Measurements from ENCODE around the gene C19orf81.
"Not testable (repeated sequence)": the region's sequence is repeated elsewhere in the genome, so short reads cannot be mapped to it uniquely, and the experiment has no call there.

Gene C19orf81

DNA sequence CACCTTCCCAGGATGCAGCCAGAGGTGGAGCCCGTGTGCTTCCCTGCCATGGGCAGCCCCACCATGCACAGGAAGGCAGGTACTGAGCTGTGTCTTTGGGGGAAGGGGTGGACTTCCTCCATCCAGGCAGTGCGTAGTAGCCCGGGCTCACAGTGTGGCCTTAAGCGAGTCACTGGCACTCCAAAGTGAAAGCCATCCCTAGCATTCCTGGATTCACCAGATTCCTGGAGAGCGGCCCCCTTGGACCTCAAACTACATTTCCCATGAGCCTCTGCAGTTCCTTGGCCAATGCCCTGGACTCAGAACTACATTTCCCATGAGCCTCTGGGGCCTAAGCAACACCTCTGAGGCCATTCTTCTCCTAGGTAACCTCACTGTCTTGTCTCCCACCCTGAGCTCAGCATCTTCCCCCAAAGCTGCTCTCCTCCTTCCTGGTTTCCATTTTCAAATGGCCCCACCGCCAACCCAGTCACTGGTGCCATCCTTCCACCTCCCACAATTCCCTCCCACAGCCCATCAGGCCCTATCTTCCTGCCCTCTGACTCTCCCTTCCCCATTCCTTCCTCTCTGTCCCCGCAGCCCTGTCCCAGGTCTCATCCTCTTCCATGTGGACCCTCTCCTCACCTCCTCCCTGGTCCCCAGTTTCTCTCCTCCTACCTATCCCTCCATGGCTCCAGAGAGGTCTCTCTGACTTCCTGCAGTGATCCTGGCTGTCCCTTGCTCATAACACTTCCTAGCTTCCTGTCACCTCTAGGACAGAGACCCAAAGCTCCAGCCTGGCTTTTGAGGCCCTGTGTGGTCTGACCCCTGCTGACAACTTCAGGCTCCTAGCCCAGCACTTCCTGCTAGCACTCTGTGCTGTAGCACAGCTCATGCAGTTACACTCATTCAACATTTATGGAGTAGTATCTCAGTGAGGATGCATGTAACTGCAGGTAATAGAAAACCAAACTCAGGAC, at the start of gene C19orf81:
Gene C19orf81 (plus strand): TSS at position 13 of the 959 bp plus-strand sequence. CDS start 0 bp downstream, at position 13.
- in situ Hi-C loops (cut with MboI; ENCODE audit: low sequenced_read_pairs), result no loop called here

DNA sequence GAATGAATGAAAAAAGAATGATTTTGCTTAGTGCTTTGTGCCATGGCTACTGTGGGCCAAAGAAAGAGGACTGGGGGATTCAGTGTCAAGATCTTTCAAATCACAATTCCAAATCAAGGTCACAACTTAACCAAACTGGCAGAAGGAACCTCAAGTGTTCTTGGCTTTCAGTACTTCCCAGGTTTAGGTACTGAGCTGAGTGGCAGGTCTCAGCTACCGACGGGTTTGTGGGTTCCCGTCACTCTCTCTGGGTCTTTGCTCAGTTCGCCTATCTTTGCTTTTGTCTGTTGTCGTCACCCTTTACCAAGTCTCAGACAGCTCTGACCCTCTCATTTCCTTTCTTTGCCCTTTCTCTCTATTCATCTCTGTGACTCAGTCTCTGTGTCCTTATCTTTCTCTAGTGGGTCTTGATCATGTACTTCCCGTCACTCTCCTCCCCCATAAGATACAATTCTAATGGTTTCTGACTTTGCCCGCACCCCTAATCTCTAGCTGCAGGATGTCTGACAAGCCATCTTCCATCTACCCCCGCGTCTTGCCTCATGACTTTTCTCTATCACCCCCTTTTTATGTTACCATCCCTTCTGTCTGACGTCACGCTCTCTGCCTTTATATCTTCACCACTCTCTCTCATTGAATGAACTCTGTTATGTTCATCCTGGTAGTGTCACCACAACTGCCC, 47.7 kb upstream of the C19orf81 start:
- in situ Hi-C loops (cut with MboI; ENCODE audit: low sequenced_read_pairs), result no loop called here

DNA sequence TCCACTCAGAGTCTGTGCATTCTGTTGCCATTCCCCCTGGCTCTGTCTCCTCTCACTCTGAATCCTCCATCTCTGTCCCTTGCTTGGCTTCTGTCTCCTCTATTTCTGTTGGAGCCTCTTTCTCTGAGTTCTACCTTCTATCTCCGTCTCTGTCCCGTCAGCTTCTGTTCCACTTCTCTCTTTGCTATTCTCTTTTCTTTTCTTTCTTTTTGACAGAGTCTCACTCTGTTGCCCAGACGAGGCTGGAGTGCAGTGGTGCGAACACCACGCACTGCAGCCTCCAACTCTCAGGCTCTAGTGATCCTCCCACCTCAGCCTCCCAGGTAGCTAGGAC, 47.2 kb upstream of the C19orf81 start:
- in situ Hi-C loops (cut with MboI; ENCODE audit: low sequenced_read_pairs), result no loop called here

DNA sequence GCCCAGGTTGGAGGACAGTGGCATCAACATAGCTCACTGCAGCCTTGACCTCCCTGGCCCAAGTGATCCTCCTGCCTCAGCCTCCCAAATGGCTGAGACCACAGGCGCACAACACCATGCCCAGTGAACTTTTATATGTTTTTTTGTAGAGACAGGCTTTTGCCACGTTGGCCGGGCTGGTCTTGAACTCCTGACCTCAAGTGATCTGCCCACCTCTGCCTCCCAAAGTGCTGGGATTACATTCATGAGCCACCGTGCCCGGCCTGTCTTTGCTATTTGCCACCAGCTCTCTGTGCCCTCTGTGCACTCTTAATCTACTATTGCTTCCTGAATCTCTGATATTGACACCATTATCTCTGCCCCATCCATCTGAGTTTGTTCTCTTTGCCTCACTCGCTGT, 46.7 kb upstream of the C19orf81 start:
- in situ Hi-C loops (cut with MboI; ENCODE audit: low sequenced_read_pairs), result no loop called here

DNA sequence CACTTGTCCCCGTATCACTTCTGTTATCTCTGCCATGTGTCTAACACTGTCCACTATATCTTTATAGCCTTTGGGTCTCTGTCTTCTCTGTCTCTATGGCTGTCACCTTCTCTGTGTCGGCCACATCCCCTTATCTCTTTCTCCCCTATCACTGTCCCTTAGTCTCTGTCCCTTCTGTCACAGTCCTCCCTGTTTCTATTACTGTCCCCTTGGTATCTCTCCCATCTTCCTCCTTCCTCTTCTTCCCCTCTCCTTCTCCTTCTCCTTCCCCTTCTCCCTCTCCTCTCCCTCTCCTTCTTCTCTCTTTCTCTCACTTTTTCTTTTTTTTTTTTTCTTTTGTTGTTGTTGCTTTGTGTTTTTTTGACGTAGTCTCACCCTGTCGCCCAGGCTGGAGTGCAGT, 46.3 kb upstream of the C19orf81 start:
- in situ Hi-C loops (cut with MboI; ENCODE audit: low sequenced_read_pairs), result no loop called here

DNA sequence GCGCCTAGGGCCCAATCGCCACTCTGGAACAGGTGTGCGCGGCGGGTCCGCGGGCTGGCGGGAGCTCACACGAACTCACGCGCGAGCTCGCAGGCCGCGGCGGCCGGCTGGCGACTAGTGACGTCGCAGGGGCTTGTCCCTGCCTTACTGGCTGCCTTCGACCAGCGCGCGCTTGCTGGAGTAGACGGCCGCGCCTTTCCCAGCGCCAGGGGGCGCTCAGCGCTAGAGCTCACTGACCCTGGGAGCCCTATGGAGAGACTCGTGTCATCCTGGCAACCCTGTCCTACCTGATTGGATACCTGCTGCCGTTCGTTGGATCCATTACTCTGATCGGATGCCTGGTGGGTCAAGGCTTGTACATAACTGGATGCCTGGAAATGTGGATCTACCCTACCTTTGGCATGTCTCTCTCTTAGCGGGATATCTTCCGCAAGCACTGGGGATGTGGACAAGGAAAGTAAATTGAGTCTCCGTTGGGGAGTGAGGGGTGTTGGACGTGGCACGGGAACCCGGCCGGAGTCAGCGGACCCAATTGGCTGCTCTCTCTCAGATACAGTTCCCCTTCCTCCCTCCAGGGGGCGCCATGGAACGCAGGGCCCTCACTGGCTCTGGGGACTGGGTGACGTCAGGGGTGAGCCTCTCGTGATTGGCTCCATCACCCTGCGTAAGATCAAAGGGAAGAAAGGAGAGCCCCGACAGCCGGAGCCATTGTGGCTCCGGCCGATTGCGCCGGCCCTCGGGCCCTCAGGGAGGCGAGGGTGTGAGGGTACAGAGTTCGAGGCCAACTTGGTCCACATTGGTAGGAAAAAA, 44.8 kb upstream of the C19orf81 start:
- in situ Hi-C loops (cut with MboI; ENCODE audit: low sequenced_read_pairs), result not testable (repeated sequence)

DNA sequence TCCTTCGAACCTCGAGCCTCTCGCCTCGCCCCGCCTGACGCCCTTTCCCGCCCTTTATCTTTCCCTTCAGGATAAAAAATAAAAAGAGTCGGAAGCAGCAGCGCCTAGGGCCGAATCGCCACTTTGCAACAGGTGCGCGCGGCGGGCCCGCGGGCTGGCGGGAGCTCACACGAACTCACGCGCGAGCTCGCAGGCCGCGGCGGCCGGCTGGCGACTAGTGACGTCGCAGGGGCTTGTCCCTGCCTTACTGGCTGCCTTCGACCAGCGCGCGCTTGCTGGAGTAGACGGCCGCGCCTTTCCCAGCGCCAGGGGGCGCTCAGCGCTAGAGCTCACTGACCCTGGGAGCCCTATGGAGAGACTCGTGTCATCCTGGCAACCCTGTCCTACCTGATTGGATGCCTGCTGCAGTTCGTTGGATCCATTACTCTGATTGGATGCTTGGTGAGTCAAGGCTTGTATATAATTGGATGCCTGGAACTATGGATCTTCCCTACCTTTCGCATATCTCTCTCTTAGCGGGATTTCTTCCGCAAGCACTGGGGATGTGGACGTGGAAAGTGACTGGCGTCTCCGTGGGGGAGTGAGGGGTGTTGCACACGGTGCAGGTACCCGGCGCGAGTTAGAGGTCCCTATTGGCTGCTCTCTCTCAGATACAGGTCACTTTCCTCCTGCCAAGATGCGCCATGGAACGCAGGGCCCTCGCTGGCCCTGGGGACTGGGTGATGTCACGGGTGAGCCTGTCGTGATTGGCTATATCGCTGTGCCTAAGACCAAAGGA, 43.0 kb upstream of the C19orf81 start:
- in situ Hi-C loops (cut with MboI; ENCODE audit: low sequenced_read_pairs), result not testable (repeated sequence)

DNA sequence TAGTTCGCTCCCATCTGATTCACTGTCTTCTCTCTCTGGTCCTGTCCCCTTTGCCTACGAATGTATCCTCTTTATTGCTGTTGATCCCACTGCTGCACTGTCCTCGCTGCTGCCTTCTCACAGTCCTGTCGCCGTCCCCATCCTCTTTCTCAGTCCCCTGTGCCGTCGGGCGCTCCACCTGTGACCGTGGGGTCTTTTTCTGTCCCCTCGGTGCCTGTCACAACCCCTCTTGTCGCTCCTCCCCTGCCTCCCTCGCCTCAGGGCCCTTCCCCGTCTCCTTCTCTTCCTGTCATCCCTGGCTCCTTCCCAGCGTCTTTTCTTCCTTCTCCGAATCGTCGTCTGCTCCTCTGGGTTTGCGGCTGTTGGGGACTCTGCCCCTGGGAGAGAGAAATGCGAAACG, 41.9 kb upstream of the C19orf81 start:
- in situ Hi-C loops (cut with MboI; ENCODE audit: low sequenced_read_pairs), result no loop called here

DNA sequence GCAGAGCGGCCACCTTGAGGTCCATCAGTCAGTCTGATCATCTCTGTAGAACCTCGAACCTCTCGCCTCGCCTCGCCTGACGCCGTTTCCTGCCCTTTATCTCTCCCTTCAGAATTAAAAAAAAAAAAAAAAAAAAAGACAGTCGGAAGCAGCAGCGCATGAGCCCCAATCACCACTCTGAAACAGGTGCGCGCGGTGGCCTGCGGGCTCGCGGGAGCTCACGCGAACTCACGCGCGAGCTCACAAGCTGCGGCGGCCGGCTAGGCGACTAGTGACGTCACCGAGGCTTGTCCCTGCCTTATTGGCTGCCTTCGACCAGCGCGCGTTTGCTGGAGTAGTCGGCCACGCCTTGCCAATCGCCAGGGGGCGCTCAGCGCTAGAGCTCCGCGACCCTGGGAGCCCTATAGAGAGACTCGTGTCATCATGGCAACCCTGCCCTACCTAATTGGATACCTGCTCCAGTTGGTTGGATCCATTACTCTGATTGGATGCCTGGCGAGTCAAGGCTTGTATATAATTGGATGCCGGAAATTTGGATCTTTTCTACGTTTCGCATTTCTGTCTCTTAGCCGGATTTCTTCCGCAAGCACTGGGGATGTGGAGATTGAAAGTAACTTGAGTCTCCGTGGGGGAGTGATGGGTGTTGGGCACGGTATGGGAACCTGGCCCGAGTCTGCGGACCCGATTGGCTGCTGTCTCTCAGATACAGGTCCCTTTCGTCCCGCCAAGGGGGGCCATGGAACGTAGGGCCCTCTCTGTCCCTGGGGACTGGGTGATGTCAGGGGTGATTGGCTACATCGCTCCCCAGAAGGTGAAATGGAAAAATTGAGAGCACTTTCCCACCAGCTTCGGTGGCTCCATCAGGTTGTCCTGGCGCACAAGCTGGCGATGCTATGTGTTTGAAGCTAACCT, 41.1 kb upstream of the C19orf81 start:
- in situ Hi-C loops (cut with MboI; ENCODE audit: low sequenced_read_pairs), result no loop called here

DNA sequence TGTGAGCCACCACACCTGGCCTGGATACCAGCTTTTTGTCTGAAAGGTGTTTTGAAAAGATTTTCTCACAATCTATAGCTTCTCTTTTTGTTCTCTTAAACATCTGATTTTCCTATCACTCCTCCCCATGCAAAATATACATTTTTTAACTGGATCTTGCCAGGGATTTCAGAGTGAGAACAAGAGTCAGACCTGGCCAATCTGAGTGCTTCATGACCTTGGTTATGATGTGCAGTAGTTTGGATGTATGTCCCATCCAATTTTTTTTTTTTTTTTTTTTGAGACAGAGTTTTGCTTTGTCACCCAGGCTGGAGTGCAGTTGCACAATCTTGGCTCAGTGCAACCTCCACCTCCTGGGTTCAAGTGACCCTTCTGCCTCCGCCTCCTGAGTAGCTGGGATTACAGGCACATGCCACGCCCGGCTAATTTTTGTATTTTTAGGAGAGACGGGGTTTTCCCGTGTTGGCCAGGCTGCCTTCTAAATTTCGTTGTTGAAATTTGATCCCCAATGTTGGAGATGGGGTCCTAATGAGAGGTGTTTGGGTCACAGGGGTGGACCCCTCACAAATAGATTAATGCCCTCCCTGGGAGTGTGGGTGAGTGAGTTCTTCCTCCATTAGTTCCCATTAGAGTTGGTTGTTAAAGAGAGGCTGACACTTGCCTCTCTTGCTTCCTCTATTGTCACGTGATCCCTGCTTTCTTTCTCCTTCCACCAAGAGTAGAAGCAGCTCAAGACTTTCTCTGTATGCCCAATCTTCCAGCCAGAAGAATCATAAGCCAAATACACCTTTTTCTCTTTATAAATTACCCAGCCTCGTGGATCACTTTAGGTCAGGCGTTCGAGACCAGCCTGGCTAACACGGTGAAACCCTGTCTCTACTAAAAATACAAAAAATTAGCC, 36.5 kb upstream of the C19orf81 start:
- in situ Hi-C loops (cut with MboI; ENCODE audit: low sequenced_read_pairs), result not testable (repeated sequence)

DNA sequence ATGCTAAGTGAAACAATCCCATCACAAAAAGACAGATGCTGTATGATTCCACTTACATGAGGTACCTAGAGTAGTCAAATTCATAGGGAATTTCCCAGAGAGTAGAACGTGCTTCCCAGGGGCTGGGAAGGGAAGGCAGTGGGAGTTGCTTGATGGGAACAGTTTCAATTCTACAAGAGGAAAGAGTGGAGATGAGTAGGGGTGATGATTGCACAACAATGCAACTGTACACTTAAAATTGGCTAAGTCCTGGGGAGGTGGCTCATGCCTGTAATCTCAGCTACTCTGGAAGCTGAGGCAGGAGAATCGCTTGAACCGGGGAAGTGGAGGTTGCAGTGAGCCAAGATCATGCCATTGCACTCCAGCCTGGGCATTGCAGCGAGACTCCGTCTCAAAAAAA, 30.9 kb upstream of the C19orf81 start:
- in situ Hi-C loops (cut with MboI; ENCODE audit: low sequenced_read_pairs), result not testable (repeated sequence)

DNA sequence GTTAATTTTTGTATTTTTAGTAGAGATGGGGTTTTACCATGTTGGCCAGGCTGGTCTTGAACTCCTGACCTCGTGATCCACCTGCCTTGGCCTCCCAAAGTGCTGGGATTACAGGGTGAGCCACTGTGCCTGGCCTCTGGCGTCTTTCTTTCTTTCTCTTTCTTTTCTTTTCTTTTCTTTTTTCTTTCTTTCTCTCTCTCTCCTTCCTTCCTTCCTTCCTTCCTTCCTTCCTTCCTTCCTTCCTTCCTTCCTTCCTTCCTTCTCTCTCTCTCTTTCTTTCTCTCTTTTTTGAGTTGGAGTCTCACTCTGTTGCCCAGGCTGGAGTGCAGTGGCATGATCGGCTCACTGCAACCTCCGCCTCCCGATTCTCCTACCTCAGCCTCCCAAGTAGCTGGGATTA, 30.1 kb upstream of the C19orf81 start:
- in situ Hi-C loops (cut with MboI; ENCODE audit: low sequenced_read_pairs), result not testable (repeated sequence)

DNA sequence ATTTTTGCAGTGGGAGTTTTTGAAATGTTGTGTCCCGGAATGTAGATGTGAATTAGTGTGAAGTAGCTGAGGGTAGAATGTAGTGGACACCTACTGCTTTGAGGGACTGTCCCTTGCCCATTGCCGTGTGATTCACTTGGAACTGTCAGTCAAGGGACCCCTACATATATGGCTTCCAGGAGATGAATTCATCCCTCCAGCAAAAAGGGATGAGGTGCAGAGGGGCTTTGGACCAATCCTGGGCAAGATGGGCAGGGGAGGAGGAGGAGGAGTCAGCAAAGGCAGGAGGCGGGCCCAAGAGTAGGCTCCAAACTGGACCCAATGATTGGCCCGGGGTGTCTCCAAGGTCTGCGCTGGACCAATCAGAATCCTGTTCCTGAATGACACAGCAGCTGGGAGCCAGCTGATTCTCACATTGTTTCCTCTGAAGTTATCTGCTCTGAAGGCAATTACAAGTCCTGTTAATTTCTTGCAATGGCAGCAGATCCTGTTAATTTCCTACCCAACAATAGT, 28.8 kb upstream of the C19orf81 start:
- in situ Hi-C loops (cut with MboI; ENCODE audit: low sequenced_read_pairs), result not testable (repeated sequence)

DNA sequence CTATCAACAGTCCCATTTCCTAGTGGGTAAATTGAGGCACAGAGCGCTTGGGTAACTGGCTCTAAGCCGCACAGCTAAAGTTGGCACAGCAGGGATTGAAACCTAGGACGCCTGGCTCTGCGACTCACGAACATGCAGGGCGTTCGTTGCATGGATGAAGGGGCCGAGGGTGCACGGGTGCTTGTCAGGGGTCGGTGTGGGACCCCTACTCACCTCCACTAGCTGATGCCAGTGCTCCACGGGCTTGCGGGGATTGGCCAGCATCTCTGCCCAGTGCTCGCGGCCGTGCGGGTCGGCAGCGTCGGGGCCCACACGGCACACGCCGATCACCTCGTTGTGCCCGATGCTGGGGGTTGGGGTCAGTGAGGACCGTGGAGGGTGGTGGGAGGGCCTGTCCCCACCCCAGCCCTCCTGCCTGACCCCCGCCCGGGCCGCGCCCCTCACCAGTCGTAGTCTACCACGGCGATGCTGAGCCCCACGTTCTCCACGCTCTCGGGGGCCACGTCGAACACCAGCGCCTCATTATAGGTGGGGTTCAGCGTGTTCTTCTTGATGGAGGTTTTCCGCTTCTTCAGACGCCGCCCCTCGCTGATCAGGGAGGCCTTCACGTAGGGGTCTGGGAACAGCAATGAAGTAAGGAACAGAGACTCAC, 24.2 kb upstream of the C19orf81 start:
- in situ Hi-C loops (cut with MboI; ENCODE audit: low sequenced_read_pairs), result no loop called here

DNA sequence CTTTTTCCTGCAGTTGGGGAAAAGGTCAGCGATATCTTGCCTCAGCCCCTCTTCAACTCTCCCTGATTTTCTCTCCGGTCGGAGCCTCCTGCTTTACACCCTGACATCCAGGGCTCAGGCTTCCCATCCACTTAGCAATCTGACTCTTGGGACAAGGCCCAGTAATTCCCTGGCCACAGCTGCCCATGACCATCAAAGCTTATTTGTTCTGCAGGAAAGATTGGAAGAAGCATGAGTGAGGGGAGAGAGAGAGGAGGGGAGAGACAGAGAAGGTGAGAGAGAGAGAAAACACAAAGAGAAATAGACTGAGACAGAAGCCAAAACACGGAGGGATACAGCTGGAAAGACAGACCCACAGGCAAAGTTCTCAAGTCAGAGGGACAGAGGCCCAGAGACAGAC, 23.2 kb upstream of the C19orf81 start:
- in situ Hi-C loops (cut with MboI; ENCODE audit: low sequenced_read_pairs), result no loop called here

DNA sequence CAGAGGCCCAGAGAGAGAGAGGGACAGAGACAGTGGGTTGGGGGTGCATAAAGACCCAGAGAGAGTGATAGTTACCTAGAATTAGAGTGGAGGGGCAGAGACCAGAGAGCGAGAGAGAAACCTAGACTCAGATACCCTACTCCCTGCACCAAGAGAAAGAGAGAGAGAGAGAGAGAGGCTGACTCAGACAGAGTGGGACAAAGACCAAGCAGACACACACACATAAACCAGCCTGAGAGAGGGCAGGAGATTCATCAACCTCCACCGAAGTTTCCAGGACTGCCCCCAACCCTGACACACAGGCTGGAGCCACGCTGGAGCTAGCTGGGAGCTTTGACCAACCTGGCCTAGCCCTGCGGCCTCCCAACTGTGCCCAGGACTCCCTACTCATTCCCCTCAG, 22.4 kb upstream of the C19orf81 start:
- in situ Hi-C loops (cut with MboI; ENCODE audit: low sequenced_read_pairs), result no loop called here

DNA sequence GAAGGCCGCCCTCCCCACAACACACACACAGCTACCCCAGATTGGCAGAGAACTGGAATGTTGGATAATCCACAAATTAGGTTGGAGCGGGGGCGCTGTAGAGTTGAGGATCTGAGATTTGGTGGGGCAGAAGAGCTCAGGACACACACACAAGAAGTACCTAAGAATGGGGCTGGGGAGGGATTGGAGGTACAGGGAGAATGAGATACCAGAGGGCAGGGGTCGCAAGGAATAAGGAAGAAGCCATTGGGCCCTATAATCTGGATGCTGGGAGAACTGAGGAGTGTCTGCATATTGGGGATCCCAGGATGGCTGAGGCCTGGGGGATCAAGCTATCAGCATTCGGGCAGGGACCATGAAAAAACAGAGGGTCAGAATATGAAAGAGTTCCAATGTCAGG, 21.1 kb upstream of the C19orf81 start:
- in situ Hi-C loops (cut with MboI; ENCODE audit: low sequenced_read_pairs), result no loop called here

DNA sequence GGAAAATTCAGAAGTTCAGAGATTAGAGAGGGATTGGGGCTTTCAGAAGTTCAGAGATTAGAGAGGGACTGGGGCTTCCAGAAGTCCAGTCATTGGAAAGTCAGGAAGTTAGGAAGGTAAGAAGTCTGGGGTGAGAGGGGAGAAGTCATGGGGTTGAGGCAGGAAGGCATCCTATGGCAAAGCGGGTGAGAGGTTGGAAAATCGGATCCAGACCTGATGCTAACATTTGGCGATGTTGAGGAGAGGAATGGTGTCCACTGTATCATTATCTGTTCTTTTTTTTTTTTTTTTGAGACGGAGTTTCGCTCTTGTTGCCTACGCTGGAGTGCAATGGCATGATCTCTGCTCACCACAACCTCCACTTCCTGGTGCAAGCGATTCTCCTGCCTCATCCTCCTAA, 20.7 kb upstream of the C19orf81 start:
- in situ Hi-C loops (cut with MboI; ENCODE audit: low sequenced_read_pairs), result no loop called here

Data from HL-60/S4 treated with phorbol 12-myristate 13-acetate at 8.2 ng/mL for 4 days and 3 days (cell line).